Activated CD8-positive, alpha-beta memory T cell treated with anti-CD3 and anti-CD28 coated beads for 4 hours (primary cell): ENCODE results near the gene OSBPL8.

Experiments
- DNase-seq, 2 donors: peaks; one replicate each; pipeline ENCODE4 v3.0.0-alpha.2; 2020; ENCODE audit warnings: low read depth in 2 of 2

Gene OSBPL8, protein sequence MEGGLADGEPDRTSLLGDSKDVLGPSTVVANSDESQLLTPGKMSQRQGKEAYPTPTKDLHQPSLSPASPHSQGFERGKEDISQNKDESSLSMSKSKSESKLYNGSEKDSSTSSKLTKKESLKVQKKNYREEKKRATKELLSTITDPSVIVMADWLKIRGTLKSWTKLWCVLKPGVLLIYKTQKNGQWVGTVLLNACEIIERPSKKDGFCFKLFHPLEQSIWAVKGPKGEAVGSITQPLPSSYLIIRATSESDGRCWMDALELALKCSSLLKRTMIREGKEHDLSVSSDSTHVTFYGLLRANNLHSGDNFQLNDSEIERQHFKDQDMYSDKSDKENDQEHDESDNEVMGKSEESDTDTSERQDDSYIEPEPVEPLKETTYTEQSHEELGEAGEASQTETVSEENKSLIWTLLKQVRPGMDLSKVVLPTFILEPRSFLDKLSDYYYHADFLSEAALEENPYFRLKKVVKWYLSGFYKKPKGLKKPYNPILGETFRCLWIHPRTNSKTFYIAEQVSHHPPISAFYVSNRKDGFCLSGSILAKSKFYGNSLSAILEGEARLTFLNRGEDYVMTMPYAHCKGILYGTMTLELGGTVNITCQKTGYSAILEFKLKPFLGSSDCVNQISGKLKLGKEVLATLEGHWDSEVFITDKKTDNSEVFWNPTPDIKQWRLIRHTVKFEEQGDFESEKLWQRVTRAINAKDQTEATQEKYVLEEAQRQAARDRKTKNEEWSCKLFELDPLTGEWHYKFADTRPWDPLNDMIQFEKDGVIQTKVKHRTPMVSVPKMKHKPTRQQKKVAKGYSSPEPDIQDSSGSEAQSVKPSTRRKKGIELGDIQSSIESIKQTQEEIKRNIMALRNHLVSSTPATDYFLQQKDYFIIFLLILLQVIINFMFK

DNA sequence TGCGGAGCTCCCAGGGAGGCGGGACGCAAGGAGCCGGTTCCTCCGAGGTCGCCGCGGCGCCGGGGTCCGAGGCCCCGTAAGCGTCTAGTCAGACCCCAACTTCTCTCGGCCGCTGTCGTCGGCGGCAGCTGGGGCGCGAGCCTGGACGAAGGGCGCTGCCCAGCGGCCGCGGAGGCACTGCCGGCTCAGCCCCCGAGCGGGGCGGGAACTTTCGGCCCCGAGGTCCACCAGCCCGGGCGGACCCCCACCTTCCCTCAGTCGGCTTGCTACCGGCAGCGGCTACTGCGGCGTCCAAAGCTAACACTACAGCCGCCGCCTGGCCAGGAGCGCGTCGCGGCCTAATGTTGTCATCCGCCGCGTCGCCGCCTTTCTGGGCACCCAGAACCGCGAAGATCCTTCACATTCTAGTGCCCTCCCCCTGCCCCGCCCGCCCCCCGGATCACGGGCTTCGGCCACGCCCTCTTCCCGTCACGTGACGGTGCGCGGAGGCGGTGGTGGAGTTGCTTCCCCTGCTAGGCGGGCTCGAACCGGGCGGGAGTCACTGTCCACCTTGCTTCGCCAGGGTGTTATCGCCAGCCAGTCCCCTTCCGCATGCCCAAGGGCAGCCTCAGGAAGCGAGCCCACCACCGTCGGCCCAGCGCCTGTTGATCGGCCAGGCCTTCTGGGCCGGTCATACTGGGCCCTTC lies at the start of gene OSBPL8:
OSBPL8 (minus strand) TSS at position 372 of the 686 bp plus-strand sequence. CDS start 72,220 bp downstream, outside the sequence.
- DNase-seq = peak; percentile 92 to 98

DNA sequence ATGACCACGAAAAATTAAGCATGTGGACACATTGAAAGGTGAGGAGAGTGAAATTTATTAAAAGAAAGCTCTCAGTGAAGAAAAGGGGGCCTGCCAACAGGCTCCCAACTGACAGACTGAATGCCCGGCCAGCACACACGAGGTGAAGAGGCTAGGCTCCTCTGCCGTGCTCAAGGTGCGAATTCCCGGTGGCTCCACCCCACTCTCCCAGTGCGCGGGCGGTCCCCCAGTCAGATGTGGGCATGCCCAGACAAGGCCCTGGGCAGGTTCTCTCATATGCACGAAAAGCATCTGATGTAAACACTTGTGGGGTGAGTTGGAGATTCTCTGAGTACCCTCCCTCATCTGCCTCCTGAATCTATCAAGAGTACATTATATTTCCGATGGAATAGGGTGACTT lies 48.5 kb upstream of the OSBPL8 start:
- DNase-seq = no peak

DNA sequence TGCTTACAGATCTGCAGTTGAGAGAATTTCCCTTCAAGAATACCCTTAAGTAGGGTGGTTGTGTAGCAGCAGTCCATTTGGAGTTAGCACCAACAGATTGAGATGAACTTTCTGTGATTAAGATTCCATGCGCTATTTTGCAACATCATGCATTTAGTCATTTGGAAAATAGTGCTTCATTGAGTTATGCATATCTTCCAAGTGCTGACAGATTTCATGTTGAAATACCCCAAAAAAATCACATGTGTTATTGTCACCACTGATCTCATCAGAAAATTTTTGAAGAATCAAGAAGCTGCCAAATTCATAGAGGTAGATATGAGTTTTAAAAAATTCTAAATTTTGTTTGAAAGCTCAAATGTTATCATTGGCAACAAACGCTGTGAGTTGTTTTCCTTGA lies 35.5 kb upstream of the OSBPL8 start:
- DNase-seq = no peak

DNA sequence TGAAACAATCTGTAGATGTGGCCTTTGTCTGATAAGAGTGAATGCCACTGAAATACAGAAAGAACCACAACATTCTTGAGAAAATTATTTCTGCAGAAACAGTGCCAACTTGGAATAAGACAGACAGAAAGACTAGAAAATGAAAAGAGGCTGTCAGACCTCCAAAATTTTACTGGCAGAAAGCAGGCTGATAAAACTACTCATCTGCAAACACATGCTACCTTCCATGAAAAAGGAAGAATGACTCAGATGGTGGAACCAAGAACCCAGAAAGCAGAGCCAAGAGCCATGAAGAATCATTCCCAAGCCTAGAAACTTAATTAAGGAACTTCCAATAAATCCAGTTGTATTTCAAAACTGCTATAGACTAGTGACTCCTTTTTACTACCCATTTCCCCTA lies 31.9 kb upstream of the OSBPL8 start:
- no peak for DNase-seq

DNA sequence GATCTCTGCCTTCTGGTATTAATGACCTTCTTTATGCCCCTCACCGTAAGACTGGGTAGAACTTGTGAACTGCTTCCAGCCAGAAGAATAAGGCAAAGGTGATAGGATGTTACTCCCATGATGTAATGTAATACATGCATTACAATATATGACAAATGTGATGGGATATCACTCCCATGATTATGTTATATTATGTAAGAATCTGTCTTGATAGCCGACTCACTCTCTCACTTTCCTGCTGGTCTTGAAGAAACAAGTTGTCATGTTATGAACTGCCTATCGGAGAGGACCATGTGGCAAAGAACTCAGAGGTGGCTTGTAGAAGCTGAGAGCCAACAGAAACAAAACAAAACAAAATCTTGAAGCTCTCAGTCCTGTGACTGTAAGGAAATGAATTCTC lies 30.6 kb upstream of the OSBPL8 start:
- DNase-seq = no peak

DNA sequence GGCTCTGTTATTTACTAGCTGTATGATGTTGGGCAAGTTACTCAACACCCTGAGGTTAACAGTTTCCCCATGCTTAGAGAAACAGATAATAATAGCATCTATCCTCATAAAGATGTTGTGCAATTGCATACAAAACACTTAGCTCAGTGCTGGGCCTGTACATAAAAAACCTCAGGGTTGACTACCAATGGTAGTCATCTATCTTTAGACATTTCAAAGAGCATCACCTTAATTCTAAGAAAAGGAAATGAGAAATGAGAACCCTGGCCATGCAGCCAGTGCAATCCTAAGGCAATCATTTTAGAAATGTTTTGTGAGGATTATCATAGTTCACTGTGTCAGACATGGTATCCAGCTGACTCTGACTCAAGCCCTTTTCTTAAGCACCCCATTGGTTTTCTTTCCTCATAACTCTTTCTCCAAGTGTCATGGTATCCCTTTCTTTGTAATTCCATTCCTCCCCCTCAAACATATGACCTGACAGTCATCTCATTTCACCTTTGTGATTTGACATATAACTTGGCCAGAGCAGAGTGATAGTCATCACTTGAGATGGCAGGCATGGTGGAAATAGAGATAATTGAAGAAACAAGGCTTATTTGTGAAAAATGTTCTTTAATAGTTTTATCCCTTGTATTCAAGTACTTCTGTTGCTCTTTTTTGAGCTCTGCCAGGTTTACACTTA lies 29.5 kb upstream of the OSBPL8 start:
- DNase-seq = no peak

DNA sequence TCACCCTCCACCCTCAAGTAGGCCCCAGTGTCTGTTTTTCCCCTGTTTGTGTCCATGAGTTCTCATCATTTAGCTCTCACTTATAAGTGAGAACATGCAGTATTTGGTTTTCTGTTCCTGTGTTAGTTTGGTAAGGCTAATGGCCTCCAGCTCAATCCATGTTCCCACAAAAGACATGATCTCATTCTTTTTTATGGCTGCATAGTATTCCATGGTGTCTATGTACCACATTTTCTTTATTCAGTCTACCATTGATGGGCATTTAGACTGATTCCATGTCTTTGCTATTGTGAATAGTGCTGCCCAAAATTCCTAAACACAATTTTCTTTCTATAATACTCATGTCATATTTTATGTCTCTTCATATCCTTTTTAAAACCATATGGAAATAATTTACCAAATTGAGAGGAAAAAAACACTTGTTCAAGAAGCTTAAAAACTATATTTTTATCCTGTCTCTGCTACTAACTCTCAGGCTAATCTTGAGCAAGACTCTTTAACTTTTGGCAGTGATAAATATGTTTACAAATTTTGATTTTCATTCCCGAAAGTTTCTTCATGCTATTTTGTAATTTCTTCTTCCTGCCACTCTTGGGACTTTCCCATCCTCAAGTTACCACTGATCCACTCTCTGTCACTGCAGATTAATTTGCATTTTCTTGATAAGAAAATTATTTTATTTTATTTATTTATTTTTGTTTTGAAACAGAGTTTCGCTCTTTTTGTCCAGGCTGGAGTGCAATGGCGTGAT lies 28.0 kb upstream of the OSBPL8 start:
- no peak for DNase-seq

DNA sequence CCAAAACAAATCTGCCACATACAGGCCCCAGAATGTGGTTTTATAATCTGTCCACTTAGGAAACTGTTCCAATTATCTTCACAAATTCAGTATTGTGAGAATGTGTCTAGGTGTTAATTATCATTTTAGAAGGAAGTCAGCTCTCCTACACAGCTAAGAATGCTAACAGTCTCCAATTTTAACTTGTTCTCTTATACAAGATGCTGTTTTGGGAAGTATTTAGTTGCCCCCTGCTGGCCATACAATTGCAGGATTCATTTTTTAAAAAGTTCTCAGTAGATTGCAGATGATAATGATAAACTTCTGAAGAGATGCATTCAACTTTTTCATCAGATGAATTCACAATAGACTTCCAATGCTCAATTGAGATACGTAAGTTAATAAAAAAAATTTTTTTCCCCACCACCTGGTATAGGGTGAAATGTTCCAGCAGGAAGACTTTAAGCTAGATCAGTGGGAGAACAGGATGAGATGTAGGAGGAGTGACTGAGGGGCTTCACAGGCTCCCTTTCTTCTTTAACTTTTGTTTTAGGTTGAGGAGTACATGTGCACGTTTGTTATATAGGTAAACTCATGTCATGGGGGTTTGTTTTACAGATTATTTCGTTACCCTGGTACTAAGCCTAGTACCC lies 27.3 kb upstream of the OSBPL8 start:
- DNase-seq = peak in 1 of 2 donors; percentile 2

DNA sequence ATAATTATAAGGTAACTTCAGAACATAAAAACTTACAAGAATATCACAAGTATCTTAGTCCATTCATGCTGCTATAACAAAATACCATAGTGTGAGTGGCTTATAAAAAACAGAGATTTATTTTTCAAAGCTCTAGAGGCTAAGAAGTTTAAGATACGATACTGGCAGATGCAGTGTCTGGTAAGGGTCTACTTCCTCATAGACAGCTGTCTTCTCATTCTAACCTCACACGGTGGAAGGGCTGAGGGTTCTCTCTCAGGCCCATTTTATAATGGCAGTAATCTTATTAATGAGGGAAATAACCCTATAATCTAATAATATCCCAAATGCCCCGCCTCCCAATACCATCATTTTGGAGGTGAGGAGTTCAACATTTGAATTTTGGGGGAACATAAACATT lies 23.7 kb upstream of the OSBPL8 start:
- DNase-seq = no peak

DNA sequence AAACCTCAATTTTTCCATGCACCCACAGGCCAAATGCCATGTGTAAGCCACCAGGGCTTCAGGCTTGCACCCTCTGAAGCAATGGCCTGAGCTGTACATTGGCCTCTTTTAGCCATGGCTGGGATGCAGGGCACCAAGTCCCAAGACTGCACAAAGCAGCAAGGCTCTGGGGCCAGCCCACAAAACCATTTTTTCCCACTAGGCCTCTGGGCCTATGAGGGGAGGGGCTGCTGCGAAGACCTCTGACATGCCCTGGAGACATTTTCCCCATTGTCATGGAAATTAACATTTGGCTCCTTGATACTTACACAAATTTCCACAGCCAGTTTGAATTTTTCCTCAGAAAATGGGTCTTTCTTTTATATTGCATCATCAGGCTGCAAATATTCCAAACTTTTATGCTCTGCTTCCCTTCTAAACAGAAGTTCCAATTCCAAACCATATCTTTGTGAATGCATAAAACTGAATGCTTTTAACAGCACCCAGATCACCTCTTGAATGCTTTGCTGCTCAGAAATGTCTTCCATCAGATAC lies 14.3 kb upstream of the OSBPL8 start:
- DNase-seq = no peak

DNA sequence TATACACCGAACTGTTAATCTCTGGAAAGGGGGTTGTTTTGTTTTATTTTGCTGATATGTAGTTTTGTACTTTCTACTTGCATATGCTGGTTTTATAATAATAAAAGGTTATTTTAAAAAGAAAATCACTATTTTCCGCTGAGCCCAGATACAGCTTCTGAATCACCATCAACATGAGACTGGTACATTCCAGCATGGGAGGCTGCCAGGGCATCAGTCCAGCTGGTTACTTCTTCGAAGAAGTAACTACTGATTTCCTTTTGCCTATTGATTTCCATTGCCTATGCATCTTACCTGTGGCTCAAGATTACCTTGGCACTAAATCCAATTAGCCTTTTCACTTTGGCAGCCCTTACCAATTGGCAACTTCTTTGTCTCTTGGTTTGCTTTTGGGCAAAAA lies 11.7 kb upstream of the OSBPL8 start:
- DNase-seq = no peak

DNA sequence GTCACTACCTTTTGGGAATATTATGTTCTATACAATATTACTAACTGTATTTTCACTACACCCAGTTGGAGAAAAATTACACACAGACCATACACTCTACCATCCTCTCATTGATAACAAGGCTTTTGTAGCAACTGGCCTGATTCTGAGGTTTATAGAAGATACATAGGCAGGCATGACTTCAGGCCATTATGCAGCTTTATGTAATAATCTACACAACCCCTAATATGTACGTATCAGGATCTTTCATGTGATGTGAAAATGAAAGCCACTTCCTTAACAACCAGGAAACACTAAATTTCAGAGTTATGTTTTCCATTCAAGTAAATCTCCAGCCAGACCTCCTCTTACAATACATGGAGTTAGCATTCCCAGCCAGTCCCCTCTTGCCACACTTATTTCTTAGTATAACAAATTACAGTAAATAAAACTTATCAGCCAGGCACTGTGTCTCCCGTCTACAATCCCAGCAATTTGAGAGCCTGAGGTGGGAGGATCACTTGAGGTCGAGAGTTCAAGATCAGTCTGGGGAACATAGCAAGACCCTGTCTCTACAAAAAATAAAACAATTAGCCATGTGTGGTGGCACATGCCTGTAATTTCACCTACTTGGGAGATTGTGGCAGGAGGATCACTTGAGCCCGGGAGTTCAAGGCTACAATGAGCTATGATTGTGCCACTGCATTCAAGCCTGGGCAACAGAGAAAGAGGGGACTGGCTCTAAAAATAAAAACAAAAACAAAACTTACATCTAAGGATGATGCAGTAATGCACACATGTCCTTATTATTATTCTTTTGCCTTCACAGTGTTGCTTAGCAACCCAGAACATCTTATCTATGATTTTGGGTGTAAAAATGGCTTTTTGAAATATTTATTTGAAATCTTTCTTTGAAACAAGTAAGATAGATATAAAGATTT lies 10.4 kb upstream of the OSBPL8 start:
- DNase-seq = no peak

DNA sequence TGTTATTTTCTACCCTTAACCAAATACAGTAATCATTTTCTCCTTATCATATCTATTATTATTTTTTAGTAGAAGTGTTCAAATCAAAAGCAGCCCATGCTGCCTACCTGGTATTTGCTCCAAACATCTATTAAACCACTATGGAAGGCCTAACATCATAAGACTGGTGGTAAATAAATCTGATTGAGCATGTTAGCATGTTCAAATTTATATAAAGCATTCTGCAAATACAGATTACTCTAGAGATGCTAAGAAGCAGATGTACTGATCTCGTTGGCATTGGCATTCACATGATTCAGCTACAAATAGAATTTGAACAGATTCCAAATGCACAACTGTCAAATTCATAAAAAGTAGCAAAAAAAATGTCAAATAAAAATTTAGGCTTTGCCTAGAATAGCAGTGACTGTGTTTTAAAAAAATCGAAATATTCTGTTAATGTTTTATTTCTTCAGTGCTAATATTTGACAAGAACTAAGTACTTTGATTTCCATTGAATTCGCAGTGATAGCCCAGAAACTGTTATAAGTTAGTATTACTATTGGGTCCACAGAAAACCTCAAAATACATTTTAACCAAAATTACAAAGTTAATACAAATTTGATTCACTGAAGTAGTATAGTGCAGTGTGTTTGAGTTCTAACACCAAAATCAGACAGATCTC lies 9.4 kb upstream of the OSBPL8 start:
- DNase-seq = no peak

DNA sequence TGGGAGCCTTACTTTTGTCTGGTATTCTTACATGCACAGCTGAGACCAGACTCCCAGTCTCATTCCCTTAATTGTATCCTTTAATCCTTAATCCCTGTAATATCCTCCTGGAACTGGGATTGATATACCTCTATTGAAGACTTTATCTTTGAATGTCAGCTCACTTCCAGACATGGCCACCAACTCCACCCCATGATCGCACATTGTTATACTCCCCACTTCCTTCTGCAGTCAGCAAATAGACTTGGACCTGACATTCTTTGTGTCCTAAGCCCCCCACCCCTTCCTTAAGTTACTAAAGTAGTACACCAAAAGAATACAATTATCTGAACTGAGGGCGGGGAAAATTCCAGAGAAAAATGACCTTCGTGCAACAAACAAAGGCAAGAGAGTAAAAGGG lies 8.6 kb upstream of the OSBPL8 start:
- no peak for DNase-seq

DNA sequence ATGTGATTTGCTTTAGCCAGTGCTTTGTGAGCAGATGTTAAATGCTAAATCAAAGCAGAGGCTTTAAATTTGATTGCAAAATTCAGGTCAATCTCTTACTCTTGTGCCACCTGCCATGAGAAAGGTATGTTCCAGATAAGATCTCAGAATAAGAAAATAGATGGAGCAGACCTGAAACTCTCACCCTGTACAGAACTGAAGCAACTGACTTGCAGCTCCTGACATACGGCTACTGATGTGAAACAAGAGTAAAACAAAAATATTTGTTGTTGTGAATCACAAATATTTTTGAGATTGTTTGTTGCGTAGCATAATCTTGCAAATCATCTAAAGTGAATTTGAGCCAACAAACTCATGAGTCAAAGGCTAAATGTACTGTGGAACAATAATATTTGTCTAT lies 3.5 kb upstream of the OSBPL8 start:
- no peak for DNase-seq

DNA sequence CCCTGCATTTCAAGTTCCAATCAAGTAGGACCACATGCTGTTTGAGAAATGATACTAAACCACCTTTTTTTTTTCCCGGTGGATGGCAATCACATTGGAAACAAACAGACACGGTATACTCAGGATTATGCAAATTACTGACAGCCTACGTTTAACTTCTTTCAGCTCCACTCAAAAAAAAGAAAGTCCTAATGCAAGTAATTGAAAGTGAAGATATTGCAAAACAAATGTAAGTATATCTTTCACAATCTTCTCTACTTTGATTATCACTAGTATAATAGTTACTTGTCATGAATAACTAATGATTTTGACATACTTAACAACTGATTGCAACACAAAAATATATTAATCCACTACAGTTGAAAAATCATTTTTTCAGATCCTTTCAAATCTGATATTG lies 2.6 kb upstream of the OSBPL8 start:
- no peak for DNase-seq

DNA sequence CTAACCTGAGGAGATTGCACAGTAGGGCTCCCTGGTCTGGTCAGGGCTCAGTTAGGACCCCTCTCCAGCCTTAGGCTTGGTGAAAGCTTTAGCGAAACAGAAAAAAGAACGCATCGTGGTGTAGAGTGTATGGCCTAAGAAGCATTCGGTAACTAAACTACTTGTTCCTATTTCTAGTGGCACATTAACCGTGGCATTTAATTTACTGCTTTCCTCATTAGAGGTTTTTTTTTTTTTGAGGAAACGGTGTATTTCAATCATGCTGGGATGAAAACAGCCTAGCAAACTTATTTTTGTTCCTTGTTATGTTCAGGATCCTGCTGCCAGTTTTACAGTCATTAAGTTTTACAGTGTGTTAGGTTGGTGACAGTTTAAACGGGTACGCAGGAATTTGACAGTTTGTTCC lies 518 bp upstream of the OSBPL8 start:
- no peak for DNase-seq

DNA sequence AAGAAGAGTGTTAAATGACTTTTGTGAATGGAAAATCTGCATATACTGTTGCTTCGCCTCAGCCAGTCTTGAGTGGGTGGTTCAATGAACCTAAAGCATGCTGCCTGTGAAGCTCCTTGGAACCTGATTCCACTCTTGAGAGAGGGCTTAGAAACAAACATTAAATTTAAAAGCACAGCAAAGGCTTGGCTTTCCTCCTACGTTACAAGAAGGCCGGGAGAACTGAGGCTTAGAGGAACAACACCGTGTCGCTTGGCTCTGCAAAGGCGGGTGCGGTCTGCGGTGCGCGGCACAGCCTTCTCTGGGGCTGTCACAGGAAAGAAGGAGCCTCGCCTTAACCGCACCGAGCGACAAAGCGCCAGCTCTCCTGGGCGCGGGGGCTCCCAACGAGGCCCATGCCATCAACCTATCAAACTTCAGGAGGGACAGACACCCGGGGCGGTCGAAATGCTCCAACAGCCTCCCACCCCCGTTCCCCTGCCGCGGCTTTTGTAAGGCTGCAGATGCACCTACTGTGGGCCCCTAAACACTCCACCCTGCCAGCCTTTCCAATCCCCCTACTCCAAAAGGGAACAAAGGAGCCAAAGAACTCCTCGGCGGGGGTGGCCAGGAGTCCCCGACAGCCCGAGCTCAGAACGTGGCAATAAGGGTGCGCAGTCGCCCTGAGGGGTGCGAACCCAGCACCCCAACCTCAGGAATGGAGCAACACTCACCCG lies 729 bp downstream of the OSBPL8 start:
- peak; percentile 51 to 66 for DNase-seq
